ENCODE data around the gene PPP1R15B.

DNA sequence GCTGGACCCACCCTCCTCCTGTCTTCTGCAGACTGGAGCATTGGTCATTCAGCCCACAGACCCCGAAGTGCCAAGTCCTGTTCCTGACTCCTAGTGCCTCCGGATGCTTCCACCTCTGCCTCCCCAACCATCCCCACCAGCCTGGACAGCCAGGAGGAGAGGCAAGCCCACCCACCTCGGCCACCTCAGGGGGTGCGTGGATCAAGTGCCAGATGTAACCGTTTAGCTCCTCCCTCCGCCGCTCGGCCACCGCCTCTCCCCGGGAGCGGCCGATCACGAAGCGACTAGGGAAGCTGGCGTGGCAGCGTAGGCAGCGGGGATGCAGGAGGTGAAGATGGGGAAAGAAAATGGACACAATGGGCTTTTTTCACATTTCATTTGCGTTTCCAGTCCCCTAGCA lies 18.1 kb upstream of the PPP1R15B start:
- TF ChIP-seq, protein P1, sequence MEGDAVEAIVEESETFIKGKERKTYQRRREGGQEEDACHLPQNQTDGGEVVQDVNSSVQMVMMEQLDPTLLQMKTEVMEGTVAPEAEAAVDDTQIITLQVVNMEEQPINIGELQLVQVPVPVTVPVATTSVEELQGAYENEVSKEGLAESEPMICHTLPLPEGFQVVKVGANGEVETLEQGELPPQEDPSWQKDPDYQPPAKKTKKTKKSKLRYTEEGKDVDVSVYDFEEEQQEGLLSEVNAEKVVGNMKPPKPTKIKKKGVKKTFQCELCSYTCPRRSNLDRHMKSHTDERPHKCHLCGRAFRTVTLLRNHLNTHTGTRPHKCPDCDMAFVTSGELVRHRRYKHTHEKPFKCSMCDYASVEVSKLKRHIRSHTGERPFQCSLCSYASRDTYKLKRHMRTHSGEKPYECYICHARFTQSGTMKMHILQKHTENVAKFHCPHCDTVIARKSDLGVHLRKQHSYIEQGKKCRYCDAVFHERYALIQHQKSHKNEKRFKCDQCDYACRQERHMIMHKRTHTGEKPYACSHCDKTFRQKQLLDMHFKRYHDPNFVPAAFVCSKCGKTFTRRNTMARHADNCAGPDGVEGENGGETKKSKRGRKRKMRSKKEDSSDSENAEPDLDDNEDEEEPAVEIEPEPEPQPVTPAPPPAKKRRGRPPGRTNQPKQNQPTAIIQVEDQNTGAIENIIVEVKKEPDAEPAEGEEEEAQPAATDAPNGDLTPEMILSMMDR (IDR thresholded peaks at IDR 0.05), result no peak
- no peak for TF ChIP-seq POLR2A (IDR thresholded peaks at IDR 0.05)

Measured in testis (tissue), 2 donors.